Stimulated activated CD4-positive, alpha-beta T cell treated with anti-CD3 and anti-CD28 coated beads, Interleukin-15, amount 100 ng/mL, for 1 hour (primary cell): ENCODE data around the gene SDR9C7.
"Not testable (repeated sequence)": the region's sequence is repeated elsewhere in the genome, so short reads cannot be mapped to it uniquely, and the experiment has no call there.

Experiments used
- DNase-seq, 2 donors: peaks; one replicate each; pipeline ENCODE4 v3.0.0-alpha.2; 2020; ENCODE audit warnings: low read depth in 1 of 2, low spot score in 1 of 2

The SDR9C7 gene

GRCh38 chr12:56918139-56918538, 16.1 kb downstream of the SDR9C7 start:
- DNase-seq, result not testable (repeated sequence)

- DNase-seq, result no peak
These were observed 17.2 kb downstream of the SDR9C7 start for GRCh38 chr12:56916996-56917333.

GRCh38 chr12:56916296-56916995, 17.8 kb downstream of the SDR9C7 start:
- DNase-seq, result no peak

DNA sequence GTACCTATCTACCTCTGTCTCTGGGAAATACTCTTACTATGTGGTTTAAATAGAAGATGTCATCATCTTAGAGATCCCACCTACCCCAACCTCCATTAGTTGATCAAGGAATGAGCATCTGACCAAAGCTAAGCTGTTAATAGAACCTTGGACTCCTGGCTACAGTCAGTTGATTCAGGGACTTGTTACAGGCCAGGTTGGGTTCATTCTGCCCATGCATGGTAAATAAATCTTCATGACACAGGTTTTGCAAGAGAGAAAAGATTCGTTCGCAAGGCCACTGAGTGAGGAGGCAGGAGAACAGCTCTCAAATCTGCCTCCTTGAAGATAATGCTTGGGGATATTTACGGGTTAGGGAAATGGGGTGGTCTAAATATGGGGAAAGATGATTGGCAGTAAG, 19.5 kb downstream of the SDR9C7 start:
- DNase-seq, result no peak

GRCh38 chr12:56914256-56914655, 20.0 kb downstream of the SDR9C7 start:
- no peak for DNase-seq

DNA sequence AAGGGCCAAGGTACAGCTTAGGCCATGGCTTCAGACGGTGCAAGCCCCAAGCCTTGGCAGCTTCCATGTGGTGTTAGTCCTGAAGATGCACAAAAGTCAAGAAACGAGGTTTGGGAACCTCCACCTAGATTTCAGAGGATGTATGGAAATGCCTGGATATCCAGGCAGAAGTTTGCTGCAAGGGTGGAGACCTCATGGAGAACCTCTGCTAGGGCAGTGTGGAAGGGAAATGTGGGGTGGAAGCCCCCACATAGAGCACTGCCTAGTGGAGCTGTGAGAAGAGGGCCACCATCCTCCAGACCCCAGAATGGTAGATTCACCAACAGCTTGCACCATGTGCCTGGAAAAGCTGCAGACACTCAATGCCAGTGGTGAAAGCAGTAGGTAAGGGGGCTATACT, 24.8 kb downstream of the SDR9C7 start:
- not testable (repeated sequence) for DNase-seq

DNA sequence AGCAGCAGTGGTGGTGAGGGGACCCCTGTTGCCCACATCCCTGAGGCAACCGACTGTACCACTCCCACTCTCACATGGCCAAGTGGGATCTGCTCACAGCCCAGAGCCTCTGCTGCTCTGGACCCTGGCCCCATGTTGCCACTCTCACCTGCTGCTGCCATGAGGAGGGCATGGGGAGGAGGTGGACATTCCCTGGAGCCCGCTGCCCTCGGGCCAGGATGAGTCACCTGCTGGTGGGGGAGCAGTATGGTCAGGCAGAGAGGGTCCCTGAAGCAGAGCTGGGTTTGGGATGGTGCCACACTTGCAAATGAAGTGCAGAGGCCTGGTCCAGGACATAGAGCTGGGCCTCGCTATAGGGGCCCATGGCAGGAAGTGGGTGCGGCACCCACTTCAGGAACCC, 26.1 kb downstream of the SDR9C7 start:
- DNase-seq, result no peak

- no peak for DNase-seq
These were observed 28.4 kb downstream of the SDR9C7 start for GRCh38 chr12:56905852-56906251.

DNA sequence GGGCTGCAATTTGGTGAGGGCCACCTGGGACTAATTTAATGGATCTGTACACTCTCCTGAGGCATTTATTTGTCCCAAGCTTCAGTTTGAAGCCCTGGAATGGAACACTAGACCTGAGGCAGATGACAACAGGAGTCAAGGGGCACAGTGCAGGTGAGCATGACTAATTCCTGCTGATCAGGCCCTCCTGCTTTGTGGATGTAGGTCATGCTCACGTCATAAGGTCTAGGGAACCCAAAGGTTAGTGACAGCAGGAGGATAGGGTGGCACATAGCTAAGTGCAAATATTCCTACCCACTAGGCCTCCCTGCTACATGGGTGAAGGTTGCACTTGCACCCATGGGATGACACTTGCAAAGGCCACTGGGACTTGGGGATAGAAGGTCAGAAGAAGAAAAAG, 30.8 kb downstream of the SDR9C7 start:
- DNase-seq, result no peak

- not testable (repeated sequence) for DNase-seq
These were observed 32.9 kb downstream of the SDR9C7 start for GRCh38 chr12:56901313-56901712.

DNA sequence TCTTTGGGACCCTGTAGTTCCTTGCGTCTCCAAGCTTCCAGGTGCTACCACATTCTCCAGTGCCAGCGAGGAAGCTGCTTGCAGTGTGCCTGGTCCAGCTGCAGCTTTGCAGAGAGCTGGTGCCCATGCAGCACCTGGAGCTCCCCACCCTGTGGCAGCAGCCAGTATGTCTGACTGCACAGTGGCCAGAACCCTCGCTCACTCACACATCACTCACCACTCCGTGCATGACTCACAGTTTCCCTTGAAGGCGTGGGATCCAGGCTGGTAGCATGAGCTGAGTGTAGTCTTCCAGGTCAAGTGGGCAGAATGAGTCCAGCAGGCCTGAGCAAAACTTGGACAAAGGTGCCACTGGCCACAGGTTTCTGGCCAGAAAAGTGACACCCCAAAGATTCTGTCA, 33.6 kb downstream of the SDR9C7 start:
- no peak for DNase-seq

DNA sequence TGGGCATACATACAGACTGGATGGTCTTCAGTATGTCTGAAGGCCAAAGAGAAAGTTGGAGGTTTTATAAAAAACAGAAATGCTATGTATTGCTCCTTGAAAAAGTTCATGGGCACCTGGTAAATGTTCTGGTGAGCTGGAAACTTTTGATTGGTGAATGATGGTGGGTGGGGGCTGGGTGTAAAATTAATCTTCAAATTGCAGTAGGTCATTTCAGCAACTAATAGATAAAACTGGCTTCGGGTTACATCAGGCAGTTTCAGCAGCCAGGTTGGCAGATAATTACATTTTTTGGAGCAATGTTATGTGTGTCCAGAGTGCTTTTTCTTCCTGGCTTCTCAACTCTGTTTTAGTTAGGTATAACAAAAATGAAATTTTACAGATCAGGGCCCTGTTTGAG, 35.3 kb downstream of the SDR9C7 start:
- DNase-seq, result no peak

- no peak for DNase-seq
These were observed 36.3 kb downstream of the SDR9C7 start for GRCh38 chr12:56897844-56898361.

GRCh38 chr12:56896082-56896481, 38.1 kb downstream of the SDR9C7 start:
- no peak for DNase-seq

DNA sequence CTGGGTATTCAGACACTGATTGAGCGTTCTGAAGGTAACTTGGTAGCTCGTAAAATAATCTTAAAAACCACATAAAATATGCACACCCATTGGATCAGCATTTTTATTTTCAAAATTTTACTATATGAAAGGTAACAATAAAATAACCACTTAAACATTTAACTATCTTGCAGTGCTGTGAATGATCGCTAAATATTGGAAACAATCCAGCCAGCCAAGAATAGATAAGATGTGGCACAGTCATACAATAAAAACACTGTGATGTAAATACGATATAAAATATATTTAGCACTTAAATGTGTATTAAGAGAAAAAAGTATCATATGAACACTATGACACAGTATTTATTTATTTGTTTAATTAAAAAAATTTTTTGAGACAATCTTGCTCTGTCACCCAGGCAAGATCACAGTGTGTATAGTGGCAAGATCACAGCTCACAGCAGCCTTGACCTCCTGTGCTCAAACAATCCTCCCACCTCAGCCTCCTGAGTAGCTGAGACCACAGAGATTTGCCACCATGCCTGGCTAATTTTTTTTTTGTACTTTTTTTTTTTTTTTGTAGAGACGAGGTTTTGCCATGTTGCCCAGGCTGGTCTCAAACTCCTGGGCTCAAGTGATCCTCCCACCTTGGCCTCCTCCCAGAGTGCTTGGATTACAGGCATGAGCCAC, 39.4 kb downstream of the SDR9C7 start:
- DNase-seq, result no peak

DNA sequence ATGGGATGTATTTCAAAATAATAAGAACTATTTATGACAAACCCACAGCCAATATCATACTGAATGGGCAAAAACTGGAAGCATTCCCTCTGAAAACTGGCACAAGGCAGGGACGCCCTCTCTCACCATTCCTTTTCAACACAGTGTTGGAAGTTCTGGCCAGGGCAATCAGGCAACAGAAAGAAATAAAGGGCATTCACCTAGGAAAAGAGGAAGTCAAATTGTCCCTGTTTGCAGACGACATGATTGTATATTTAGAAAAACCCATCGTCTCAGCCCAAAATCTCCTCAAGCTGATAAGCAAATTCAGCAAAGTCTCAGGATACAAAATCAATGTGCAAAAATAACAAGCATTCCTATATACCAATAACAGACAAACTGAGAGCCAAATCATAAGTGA, 42.3 kb downstream of the SDR9C7 start:
- DNase-seq, result not testable (repeated sequence)

- DNase-seq, result no peak
These were observed 47.9 kb downstream of the SDR9C7 start for GRCh38 chr12:56886319-56886718.

DNA sequence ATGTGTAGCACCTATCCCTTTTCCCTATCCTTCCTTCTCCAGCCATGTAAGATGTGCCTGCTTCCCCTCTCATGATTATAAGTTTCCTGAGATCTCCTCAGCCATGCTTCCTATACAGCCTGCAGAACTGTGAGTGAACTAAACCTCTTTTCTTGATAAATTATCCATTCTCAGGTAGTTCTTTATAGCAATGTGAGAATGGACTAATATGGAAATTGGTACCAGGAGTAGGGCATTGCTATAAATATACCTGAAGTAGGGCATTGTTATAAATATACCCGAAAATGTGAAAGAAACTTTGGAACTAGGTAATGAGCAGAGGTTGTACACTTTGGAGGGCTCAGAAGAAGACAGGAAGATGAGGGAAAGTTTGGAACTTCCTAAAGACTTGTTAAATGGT, 48.9 kb downstream of the SDR9C7 start:
- DNase-seq, result no peak

DNA sequence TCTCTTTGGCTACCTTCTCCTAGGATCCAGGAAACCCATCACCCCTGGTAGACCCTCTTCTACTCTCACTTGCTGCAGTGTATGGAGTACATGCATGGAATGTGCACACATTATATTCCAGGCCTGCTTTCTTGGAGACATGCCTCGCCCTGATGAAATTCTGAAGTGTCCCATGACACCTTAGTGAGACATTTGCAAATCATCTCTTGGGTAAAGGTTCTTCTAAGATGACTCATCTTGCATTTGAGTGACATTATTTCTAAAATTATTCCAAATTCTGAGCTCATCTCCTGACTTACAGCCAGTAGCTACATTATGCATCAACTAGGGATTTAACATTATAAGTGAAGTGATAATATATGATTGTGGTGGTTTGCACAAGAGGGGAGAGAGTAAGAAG, 49.8 kb downstream of the SDR9C7 start:
- no peak for DNase-seq

DNA sequence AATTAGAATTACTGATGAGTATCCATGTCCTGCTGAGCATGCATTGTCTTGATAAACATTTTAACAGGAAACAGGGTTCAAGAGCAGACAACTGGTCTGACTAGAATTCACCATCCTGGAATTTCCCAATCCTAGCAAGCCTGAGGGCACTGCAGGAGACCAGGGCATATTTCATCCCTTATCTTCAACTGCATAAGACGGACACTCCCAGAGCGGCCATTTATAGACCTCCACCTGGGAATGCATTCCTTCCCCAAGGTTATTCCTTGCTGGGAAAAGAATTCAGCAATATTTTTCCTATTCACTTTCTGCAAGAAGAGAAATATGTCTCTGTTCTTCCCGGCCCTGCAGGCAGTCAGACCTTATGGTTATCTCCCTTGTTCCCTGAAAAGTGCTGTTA, 51.8 kb downstream of the SDR9C7 start:
- not testable (repeated sequence) for DNase-seq

GRCh38 chr12:56880125-56880992, 53.8 kb downstream of the SDR9C7 start:
- no peak for DNase-seq
